CD4-positive, alpha-beta T cell treated with Interleukin-15 for 4 hours (primary cell): ENCODE results near the gene FEN1.

ENCODE experiments used
- DNase-seq: peaks from one replicate; pipeline ENCODE4 v3.0.0-alpha.2; 2020; ENCODE audit warnings: low spot score

Gene FEN1

DNA sequence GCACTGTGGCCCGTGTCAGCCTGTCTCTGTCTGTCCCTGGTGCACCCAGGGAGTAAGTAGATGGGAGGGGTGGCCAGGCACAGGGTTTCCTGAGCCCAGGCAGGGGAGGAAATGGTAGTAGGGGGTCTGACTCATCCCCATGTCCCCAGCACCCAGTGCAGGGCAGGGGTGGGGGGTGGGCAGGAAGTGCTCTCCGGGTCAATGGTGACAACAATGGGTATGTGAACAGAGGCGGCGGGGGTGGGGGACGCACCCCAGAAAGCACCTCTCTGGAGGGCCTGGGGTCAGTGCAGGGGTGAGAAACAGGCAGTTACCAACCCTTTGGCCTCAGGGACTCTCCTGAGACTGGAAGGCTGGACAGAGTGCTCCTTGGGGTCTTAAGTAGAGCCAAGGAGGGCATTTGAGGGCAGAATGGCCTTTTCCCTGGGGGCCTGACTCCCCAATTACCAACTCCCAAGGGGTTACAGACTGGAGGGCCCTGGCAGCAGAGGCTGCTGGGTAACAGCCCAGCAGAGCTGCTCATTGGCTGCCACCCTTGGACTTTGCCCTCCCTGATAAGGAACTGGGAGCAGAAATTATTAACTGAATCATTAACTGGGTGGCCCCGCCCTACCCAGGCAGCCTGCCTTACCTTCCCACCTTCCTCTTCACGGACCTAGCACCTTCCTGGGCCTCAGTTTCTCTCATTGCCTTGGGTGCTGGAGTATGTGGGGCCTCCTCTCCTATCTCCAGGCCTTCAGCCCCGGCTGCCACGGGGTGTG is 36.1 kb upstream of the FEN1 start:
- peak; percentile 36 for DNase-seq

DNA sequence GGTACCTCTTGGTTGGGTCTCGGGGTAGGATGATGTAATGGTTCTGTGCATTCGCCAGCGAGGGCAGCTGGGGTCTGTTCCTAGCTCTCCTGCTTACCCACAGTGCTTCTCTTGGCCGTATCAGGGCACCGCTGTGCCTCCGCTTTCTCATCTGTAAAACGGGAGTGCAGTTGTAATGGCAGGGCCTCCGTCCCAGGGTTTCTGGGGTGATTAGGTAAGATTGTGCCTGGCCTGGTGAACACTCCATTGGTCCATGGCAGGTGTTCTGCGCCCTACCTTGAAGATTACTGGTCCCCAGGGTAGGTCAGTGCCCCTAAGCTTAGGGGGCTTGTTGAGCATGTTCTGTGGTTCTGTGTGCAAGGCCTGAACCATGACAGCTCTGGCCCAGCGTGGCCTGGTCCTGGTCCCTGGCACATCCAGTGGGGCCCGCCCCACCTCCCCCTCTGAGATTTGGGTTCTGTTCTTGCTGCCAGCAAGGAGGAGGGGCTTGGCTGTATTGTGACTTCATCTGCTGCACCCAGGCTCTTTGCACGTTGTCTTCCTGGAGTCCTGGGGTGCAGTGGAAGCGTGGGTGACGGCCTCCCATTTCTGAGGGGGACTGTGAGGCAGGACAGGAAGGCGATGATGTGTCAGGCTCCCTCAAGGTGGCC is 35.4 kb upstream of the FEN1 start:
- no peak for DNase-seq

DNA sequence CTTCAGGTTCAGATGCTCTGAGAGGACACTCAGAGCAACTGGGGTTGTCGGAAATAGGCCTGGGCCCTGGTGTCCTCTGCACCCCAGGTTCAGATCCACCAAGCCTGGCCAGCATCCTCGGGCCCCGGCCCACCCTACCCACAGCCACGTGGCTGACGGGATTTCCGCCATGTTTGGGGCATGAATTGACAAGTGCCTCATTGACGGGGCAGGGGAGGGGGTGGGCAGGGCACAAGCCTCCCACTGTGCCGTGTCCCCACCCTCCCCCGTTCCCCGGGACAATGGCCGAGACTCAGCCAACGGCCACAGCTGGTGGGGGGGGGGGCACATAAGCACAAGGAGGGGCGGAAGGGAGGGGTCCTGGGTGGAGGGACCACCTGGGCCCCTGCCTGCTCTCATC is 31.8 kb upstream of the FEN1 start:
- no peak for DNase-seq

DNA sequence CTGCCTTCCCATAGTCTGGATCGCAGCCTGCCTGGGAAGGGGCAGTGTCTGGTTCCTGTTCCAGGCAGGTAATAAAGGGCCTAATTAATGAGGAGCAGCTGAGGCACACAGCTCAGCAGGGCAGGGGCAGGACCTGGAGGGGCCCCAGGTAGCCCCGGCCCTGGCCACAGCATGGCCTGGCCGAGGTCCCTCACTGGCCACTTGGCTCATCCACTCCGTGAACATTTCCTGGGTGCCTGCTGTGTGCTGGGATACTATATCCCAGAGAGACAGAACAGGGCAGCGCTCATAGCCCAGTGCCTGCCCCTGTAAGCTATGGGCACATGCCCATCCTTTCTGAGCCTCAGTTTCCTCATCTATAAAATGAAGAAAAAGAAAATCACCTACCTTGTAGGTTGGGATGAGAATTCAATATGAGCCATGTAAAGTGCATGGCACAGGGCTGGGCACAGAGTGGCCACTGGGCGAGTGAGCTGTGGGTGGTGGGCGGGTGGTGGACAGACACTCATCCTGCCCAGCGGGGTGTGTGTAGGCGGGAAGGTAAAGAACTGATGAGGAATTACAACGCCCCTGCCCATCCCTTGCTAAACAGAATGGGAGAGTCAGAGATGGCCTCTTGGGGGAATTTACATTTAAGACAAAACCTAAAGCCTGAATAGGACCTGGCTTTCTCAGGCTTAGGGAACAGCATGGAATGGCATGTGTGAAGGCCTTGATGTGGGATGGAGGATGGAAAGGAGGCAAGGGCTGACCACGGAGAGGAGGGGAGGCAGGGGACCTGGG is 31.1 kb upstream of the FEN1 start:
- no peak for DNase-seq

DNA sequence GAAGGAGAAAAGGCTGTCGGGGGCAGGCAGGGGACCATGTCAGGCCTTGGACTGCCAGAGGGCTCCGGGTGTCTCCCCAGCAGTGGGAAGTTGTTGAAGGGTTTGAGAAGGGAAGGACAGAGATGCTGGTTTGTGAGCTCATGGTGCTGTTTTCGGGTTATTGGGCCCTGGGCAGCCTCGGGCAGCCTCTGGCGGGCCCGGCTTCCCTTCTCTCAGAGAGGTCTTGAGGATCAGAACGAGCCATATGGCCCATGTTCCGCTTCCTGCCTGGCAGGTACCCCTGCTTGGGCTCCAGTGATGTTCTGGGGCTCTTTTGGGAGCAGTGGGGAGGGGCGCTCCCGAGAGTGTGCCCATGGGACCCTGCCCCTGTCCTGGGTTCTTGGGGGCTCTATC is 30.5 kb upstream of the FEN1 start:
- no peak for DNase-seq

DNA sequence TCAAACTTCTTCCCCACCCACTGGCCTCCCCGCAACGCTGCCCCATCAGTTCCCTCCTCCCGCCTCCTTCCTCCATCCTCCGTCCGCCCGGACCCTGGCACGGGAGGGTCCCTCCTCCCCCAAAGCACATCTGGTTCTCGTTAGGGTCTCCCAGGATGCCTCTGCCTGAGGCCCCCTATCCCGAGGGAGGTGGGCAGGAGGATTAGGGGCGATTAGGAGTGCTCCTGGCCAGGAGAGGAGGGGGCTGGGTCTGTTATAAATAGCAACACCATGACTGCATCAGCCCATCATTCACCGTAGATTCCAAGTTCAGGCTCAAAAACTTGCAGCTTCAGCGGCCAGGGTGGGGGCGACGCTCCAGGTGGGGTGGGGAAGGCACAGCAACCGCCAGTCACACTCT is 29.9 kb upstream of the FEN1 start:
- no peak for DNase-seq

DNA sequence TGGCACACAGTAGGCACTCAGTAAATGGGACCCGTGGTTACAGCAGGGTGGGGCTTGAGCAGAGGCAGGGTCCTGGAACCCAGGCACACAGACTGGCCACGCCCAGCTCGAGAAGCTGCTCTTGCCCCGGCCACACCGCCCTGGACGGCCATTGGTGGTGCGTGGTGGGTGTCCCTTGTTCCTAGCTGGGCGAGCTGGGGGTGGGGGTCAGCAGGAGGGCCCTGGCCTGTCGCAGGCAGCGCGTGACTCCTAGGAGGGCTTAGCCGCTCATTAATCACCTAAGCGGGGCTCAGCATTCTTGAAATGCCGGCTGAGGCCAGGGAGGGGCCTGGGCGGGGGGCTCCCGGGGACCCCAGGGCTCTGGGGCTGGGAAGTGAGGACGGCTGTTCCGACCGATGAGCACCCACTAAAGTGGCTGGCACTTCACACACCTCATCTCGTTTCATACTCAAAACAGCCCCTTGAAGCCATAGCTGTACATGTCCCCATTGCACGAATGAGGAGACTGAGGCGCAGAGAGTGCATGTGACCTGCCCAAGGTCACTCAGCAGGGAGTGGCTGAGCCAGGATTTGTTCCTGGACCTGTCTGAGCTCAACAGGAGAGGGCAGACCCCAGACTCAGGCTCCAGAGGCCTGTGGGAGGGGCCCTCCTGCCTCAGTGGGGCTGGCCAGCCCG is 28.6 kb upstream of the FEN1 start:
- no peak for DNase-seq

DNA sequence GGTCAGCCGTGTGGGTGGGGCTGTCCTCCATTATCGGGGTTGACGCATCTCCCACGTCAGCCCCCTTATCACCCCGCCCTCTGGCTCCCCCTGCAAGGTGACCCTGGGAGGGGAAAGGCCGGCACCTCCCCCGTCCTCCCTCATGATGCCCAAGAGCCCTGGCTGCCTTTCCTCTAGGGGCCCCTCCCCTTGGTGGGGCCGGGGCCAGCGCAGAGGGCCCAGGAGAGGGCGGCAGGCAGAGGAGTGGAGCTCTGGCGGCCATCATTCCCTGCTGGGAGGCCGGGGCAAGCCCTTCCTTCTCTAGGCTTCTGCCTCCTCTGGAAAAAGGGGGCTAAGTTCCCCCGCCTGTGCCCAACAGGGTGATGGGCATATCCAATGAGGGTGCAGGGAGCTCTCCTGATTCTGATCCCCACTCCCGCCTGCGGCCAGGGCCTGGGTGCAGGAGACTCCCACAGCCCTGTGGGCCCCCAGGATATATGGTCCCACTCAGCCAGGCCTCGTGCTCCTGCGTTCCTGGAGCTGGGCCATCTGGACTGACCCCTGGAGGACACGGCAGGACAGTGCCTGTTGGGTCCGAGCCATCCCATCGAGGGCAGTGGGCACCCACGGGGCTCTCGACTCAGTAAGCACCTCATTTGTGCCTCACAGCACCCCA is 28.0 kb upstream of the FEN1 start:
- no peak for DNase-seq

DNA sequence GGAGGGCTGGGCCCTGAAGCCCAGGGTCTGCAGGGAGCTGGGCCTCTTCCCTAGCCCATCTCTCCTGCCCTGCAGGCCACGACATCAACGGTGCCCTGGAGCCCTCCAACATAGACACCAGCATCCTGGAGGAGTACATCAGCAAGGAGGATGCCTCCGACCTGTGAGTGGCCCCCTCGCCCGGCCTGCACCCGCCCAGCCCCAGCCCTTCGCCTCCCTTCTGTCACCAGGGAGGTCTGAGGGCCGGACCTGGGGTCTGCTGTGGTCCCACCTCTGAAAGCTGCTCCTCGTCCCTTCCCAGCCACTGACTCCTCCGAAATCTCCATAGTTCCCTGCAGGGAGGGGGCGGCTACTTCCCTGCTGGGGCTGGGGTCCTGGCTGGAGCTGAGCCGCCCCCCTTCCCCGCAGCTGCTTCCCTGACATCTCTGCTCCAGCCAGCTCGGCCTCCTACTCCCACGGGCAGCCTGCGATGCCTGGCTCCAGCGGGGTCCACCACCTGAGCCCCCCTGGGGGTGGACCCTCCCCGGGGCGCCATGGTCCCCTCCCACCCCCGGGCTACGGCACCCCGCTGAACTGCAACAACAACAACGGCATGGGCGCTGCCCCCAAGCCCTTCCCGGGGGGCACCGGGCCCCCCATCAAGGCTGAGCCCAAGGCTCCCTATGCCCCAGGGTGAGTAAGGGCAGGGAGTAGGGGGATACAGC is 27.0 kb upstream of the FEN1 start:
- no peak for DNase-seq

DNA sequence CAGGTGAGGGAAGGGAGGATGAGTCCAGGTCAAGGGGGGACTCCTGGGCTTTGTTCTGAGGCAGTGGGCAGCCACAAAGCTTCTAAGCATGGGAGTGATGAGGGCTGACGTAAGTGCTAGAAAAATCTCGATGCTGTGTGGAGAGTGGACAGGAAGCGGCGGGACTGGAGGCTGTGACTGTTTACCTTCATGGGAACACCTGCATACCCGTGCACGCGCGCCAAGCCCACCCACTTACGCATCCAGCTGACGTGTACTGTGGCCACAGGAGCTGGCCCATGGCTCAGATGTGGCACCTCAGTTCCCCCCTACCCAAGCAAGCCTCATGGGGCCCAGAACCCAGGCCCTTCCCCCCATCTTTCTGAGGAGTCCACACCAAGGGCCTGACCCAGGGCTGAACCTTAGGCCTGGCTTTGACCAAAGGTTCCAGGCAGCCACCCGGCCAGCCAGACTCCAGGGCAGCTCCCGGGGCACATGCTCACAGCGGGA is 26.3 kb upstream of the FEN1 start:
- no peak for DNase-seq

DNA sequence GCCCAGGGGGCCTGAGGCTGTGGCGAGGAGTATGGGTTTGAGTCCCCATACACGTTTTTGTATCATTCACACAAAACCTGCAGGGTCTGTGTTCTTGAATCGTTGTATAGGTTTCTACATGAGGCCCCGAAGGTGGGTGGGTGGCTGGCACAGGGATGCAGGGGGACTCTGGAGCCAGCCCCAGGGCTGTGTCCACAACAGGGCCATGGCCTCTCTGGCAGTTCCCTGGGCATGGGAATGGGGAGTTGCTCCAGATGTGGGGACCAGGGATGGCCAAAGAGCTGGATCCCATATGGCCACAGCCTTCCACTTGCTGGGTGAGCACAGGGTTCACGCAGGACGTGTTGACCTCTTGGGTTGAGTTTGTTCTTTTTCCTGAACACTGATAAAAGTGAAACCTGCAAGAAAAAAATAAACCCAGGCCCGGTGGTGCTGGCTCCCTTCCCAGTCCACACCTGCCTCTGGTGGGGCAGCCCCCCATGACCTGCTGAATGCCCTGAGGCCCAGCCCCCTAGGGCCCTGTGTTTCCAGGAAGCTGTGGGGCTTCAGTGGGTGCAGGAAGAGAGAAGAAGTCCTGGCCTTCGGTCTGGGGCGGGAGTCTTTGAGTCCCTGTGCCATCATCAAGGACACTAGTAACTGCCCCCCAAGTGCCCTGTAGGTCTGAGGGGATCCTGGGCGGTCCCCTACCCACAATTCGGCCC is 24.2 kb upstream of the FEN1 start:
- no peak for DNase-seq

DNA sequence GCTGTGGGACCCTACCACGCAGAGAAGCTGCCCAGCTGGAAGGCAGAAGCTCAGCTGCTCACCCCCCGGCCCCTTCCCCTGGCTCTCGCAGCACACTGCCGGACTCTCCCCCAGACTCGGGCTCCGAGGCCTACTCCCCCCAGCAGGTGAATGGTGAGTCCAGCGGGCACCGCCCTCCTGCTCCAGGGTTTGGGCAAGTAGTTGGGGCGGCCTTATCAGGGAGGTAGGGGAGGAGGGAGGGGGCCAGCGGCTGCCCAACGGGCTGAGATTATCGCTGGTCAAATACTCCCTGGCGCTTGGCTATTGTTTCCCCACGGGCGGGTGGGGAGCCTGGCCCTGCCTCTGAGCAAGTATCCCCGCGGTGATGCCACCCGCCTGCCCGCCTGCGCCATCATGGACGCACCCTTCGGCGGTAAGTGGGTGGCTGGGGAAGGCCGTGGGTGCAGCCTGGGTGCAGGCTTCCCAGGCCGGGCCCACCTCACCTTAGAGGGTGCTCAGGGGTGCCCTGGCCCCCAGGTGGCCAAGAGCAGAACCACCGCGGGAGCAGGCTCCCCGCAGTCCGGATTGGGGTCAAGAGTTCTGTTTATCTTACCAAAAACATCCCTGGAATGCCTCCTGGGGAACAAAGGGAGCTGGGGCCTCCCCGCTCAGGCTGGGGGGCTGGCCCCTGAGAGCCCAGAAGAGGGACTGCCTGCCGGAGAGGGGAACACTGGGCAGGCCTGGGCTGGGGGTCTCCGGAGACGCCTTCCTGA is 23.4 kb upstream of the FEN1 start:
- DNase-seq: no peak

DNA sequence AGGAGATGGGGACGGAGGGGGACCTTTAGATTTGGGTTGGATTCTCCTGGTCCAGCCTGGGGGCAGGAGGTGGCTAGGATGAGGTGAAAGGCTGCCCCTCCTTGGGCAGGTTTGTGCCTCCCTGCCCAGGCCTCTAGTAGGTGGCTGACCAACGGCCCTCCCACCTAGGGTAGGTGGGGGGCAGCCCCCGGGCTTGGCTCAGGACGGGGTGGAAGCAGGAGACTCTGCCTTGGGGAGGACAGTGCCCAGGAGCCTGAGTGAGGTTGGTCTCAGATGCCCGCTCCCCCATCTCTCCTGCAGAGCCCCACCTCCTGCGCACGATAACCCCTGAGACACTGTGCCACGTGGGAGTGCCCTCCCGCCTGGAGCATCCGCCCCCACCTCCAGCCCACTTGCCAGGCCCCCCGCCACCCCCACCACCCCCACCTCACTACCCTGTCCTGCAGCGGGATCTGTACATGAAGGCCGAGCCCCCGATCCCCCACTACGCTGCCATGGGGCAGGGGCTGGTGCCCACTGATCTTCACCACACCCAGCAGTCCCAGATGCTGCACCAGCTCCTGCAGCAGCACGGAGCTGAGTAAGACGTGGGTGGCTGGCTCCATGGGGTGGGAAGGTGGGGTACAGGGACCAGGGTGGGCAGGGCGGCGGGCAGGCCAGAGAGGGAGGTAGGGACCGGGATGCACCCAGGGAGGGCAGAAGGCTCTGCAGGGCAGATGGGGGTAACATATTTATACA is 22.6 kb upstream of the FEN1 start:
- DNase-seq: no peak

DNA sequence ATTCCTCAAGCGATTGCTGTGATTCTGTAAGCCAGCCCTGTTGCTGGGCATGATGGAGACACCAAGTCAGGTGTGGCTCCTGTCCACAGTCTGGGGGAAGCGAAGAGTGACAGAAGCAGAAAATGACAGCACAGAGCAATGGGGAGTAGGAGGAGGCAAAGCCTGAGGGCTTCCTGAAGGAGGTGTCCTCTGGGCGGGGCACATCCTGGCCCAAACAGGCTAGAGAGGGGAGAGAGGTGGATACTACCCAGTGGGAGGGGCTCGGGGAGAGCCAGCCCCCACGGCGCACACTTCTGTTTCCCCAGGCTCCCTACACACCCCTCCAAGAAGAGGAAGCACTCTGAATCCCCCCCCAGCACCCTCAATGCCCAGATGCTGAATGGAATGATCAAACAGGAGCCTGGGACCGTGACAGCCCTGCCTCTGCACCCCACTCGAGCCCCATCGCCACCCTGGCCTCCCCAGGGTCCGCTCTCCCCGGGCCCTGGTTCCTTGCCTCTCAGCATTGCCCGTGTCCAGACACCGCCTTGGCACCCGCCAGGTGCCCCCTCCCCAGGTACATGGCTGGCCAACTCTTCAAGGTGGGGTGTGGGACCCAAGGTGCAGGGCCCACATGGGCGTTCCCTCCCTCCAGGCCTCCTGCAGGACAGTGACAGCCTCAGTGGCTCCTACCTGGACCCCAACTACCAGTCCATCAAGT is 21.4 kb upstream of the FEN1 start:
- no peak for DNase-seq

DNA sequence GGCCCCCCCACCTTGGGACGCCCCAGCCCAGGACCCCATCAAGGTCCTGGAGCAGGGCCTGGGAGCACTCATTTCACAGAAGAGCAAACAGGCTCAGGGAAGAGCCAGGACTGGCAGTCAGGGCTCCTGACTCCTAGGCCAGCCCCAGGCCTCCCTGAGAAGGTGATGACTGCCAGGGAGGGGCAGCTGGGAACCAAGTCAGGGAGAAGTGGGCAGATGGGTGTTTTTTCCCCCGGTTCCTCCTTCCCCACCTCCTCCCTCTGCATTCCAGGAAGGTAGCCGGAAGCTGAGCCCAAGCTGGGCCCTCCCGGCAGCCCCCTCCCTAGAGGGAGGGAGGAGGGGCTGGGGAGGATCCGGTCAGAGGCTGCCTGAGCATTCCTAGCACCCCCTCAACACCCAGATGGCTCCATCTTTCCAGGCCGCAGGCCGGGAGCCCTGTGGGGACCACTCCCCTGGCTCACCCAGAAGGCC is 20.7 kb upstream of the FEN1 start:
- DNase-seq: no peak

DNA sequence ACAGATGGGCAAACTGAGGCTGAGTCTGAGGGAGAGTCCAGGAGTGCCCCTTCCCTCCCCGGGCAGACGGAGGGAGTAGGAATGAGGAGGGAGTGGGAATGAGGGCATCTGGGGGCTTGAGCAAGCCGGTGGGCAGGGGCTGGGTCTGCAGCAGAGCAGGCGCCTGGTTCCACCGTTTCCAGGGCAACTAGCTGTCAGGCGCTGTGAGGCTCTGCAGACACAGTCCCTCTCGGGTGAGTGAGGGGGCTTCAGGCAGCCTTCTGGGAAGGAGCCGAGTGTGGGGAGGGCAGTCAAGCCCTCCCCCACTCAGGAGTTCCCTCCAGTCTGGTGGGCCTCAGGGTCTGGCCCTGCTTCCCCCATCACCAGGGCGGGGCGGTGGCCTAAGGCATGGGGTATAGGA is 19.4 kb upstream of the FEN1 start:
- DNase-seq: no peak

DNA sequence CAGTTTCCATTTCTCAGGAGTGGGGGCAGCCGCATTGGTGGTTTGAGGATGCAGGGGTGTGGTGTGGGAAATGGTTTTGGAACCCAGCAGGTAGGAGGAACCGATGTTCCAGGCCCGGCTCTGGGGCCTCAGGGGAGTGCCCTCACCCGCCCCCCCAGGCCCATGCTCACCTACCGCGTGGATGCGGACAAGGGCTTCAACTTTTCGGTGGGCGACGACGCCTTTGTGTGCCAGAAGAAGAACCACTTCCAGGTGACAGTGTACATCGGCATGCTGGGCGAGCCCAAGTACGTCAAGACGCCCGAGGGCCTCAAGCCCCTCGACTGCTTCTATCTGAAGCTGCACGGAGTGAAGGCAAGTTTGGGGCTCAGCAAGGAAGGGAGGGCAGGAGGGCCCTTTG is 18.9 kb upstream of the FEN1 start:
- DNase-seq: no peak

DNA sequence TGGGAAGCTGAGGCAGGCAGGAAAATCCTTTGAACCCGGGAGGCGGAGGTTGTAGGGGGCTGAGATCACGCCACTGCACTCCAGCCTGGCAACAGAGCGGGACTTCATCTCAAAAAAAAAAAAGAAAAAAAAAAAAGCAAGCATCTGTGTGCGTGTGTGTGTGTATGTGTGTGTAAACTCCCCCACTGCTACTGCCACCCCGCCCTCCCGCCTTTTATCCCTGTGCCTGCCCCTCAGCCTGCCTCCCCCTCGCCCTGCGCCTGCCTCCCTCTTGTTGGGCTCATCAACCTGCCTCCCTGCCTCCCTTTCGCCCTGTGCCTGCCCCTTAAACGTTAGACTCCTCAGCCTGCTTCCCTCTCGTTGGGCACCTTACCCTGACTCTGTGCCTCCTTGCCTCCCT is 18.3 kb upstream of the FEN1 start:
- no peak for DNase-seq
